Neutrophil (primary cell): Measurements from ENCODE around the gene TMEM243.

Experiments
- H3K27ac ChIP-seq: fragments of 200-600 bp; sonication (generic); 2 replicates; pipeline ENCODE4 v1.5.1; 2016; ENCODE audit warnings: mild to moderate bottlenecking, moderate library complexity
- H3K27me3 ChIP-seq: fragments of 200-600 bp; sonication (generic); 2 replicates; pipeline ENCODE4 v1.6.0; 2016; ENCODE audit warnings: mild to moderate bottlenecking
- H3K36me3 ChIP-seq: fragments of 200-600 bp; sonication (generic); 2 replicates; pipeline ENCODE4 v1.5.1; 2017
- H3K4me1 ChIP-seq, 2 experiments: fragments of 200-600 bp in 1 of 2; sonication (generic) in 1 of 2; 1 replicate in 1 of 2; 2 replicates in 1 of 2; pipeline versions ENCODE4 v1.5.1 to v1.6.1; 2013 to 2016; ENCODE audit warnings: low read depth in 1 of 2, low read length in 1 of 2, mild to moderate bottlenecking in 1 of 2, moderate library complexity in 1 of 2; ENCODE audit not compliant: control insufficient read depth in 1 of 2, insufficient read depth in 1 of 2
- H3K4me3 ChIP-seq, 2 experiments: fragments of 200-600 bp in 1 of 2; sonication (generic) in 1 of 2; 1 replicate in 1 of 2; 2 replicates in 1 of 2; pipeline ENCODE4 v1.5.1; 2013 to 2016; ENCODE audit warnings: low read depth in 1 of 2, low read length in 1 of 2, mild to moderate bottlenecking in 1 of 2, moderate library complexity in 1 of 2
- H3K9me3 ChIP-seq: fragments of 200-600 bp; sonication (generic); 2 replicates; pipeline ENCODE4 v1.5.1; 2016
- CTCF ChIP-seq: fragments of 200-600 bp; sonication (generic); IDR thresholded peaks from 2 replicates; pipeline ENCODE4 v1.5.1; 2016; ENCODE audit warnings: antibody characterized with exemption

TMEM243 gene

DNA sequence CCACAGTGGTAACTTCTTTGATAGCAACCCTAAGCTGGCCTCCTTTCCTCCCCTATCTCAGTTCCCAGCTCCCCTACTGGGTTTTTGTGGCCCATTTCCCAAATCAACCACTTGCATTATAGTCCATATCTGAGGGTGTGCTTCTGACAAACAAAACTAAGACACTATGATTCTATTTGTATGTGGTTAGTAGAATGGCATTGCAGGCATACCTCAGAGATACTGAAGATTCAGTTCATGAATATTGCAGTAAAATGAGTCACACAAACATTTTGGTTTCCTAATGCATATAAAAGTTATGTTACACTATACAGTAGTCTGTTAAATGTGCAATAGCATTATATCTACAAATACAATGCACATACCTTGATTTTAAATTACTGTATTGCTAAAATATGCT, 15.4 kb upstream of the TMEM243 start:
- Histone ChIP-seq H3K4me3 (no peak overlapping the region), H3K4me1 (no peaks in the 10 kb centered on the region), H3K9me3 (no peaks in the 10 kb centered on the region), H3K27ac (no peak overlapping the region), H3K27me3 (peaks cover 5% of the 10 kb centered on the region), H3K36me3 (no peaks in the 10 kb centered on the region)
- no peak for TF ChIP-seq CTCF

DNA sequence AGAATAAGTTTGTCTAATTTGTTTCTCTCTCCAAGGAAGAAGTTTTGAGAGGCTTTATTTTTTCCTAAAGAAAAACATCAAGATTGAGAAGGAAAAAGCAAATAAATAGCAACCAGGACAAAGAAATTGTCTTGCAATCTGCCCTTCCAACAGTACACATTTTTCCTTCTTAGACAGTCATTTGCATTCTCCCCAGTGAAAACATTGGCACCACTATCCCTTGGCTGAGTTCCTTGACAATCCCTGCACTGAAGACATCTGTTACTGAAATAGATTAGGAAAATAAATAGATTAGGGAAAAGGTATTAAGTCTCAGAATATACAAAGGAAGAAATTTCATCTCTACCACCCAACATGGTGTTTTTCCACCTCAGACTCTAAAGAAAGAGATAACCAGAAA, 12.2 kb upstream of the TMEM243 start:
- peaks cover 13% of the 10 kb centered on the region for H3K27me3 ChIP-seq
- H3K36me3 ChIP-seq, result no peaks in the 10 kb centered on the region
- TF ChIP-seq CTCF, result no peak
- H3K9me3 ChIP-seq, result no peaks in the 10 kb centered on the region
- no peak overlapping the region for H3K4me3 ChIP-seq
- no peaks in the 10 kb centered on the region for H3K4me1 ChIP-seq
- no peak overlapping the region for H3K27ac ChIP-seq

DNA sequence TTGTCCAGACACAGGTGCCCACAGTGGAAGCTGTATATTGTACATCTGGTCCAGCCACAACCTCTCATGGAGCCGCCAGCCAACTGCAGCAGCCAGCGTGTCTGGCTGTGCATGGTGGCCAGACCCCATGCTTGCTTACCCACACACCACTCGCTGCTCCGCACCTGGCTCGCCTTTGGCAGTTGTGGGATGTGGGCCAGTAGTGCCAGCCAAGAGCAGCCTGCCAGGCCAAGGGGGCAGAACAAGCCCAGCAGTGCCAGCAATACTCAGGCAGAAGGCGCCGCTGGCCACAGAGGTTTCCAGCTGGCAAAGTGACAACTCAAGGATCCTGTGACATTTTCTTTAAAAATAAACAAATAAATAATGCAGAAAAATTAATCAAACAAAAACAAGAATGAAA, 11.7 kb upstream of the TMEM243 start:
- H3K27me3 ChIP-seq, result peaks cover 18% of the 10 kb centered on the region
- TF ChIP-seq CTCF, result no peak
- no peak overlapping the region for H3K4me3 ChIP-seq
- H3K4me1 ChIP-seq, result no peaks in the 10 kb centered on the region
- H3K27ac ChIP-seq, result no peak overlapping the region
- H3K36me3 ChIP-seq, result no peaks in the 10 kb centered on the region
- no peaks in the 10 kb centered on the region for H3K9me3 ChIP-seq

GRCh38 chr7:87226495-87226894, 7.0 kb upstream of the TMEM243 start:
- TF ChIP-seq CTCF, result no peak
- H3K36me3 ChIP-seq, result no peaks in the 10 kb centered on the region
- no peaks in the 10 kb centered on the region for H3K9me3 ChIP-seq
- peaks cover 60% of the 10 kb centered on the region for H3K27me3 ChIP-seq
- H3K27ac ChIP-seq, result no peak overlapping the region
- H3K4me3 ChIP-seq, result no peak overlapping the region
- no peaks in the 10 kb centered on the region for H3K4me1 ChIP-seq

GRCh38 chr7:87225696-87226095, 6.2 kb upstream of the TMEM243 start:
- peaks cover 2 to 3% of the 10 kb centered on the region in 2 experiments for H3K4me1 ChIP-seq
- no peak overlapping the region for H3K4me3 ChIP-seq
- peaks cover 68% of the 10 kb centered on the region for H3K27me3 ChIP-seq
- TF ChIP-seq CTCF, result no peak
- H3K9me3 ChIP-seq, result no peaks in the 10 kb centered on the region
- no peaks in the 10 kb centered on the region for H3K36me3 ChIP-seq
- no peak overlapping the region for H3K27ac ChIP-seq

- no peak overlapping the region for H3K4me3 ChIP-seq
- TF ChIP-seq CTCF, result no peak
- no peaks in the 10 kb centered on the region for H3K9me3 ChIP-seq
- H3K27ac ChIP-seq, result no peak overlapping the region
- H3K36me3 ChIP-seq, result no peaks in the 10 kb centered on the region
- peaks cover 13 to 15% of the 10 kb centered on the region in 2 experiments for H3K4me1 ChIP-seq
- peaks cover 78% of the 10 kb centered on the region for H3K27me3 ChIP-seq
These were observed 4.1 kb upstream of the TMEM243 start for GRCh38 chr7:87223666-87224065.
